Progenitor cell of endocrine pancreas (in vitro differentiated cells): Measurements from ENCODE around the gene C2orf78. TPM values are rescaled to one million over a fixed set of nuclear protein-coding genes. Genes with fewer than 3 reads are reported as not detected.

ENCODE experiments used
- DNase-seq: peaks from one replicate; pipeline ENCODE4 v3.0.0; 2021; ENCODE audit warnings: low spot score; ENCODE audit not compliant: unreplicated experiment
- H3K27ac Mint-ChIP-seq: 2 replicates; pipeline ENCODE4 v1.8.0; 2021; ENCODE audit warnings: mild to moderate bottlenecking, moderate library complexity, mixed read lengths
- H3K27me3 Mint-ChIP-seq: 2 replicates; pipeline ENCODE4 v1.8.0; 2021; ENCODE audit warnings: mixed read lengths
- H3K36me3 Mint-ChIP-seq: 2 replicates; pipeline ENCODE4 v1.8.0; 2022; ENCODE audit warnings: mixed read lengths; ENCODE audit not compliant: insufficient read depth
- H3K4me1 Mint-ChIP-seq: 2 replicates; pipeline ENCODE4 v1.8.0; 2021; ENCODE audit warnings: low read depth, mixed read lengths
- H3K4me3 Mint-ChIP-seq: 2 replicates; pipeline ENCODE4 v1.8.0; 2021; ENCODE audit warnings: low read depth, mild to moderate bottlenecking, moderate library complexity, mixed read lengths
- H3K9me3 Mint-ChIP-seq: 2 replicates; pipeline ENCODE4 v1.8.0; 2021; ENCODE audit warnings: low read depth, mixed read lengths
- CTCF ChIP-seq: fragments of 200-600 bp; sonication (generic); IDR thresholded peaks from one replicate; pipeline ENCODE4 v1.5.0; 2021; ENCODE audit warnings: antibody characterized with exemption, mild to moderate bottlenecking; ENCODE audit not compliant: unreplicated experiment
- total RNA-seq: library from RNA; stranded (reverse); gene quantifications from 2 replicates; pipeline ENCODE4 v1.2.1, GENCODE V29; 2021

C2orf78 gene
- total RNA-seq, 1 donor from 2014 or later, result not detected

GRCh38 chr2:73825408-73825807 lies 41.4 kb downstream of the C2orf78 start:
- H3K4me3 Mint-ChIP-seq, result no peak overlapping the region
- peaks cover 43% of the 10 kb centered on the region for H3K27me3 Mint-ChIP-seq
- peaks cover 7% of the 10 kb centered on the region for H3K9me3 Mint-ChIP-seq
- H3K36me3 Mint-ChIP-seq, result peaks cover 3% of the 10 kb centered on the region
- H3K27ac Mint-ChIP-seq, result no peak overlapping the region
- DNase-seq, result no peak
- no peak for TF ChIP-seq CTCF
- H3K4me1 Mint-ChIP-seq, result peaks cover 13% of the 10 kb centered on the region

GRCh38 chr2:73827018-73827417 lies 43.0 kb downstream of the C2orf78 start:
- no peak for DNase-seq

GRCh38 chr2:73827660-73828388 lies 43.8 kb downstream of the C2orf78 start:
- peaks cover 14% of the 10 kb centered on the region for H3K4me1 Mint-ChIP-seq
- no peak overlapping the region for H3K27ac Mint-ChIP-seq
- H3K36me3 Mint-ChIP-seq, result peaks cover 10% of the 10 kb centered on the region
- peaks cover 7% of the 10 kb centered on the region for H3K9me3 Mint-ChIP-seq
- no peak for TF ChIP-seq CTCF
- no peak for DNase-seq
- H3K4me3 Mint-ChIP-seq, result peak overlapping the region; percentile 97
- peaks cover 25% of the 10 kb centered on the region for H3K27me3 Mint-ChIP-seq

More at GRCh38 chr2:73827018-73827417, 43.0 kb downstream of the C2orf78 start:
- TF ChIP-seq CTCF, result no peak
- peaks cover 7% of the 10 kb centered on the region for H3K9me3 Mint-ChIP-seq
- peaks cover 14% of the 10 kb centered on the region for H3K4me1 Mint-ChIP-seq
- H3K27me3 Mint-ChIP-seq, result peaks cover 28% of the 10 kb centered on the region
- H3K27ac Mint-ChIP-seq, result no peak overlapping the region
- peaks cover 4% of the 10 kb centered on the region for H3K36me3 Mint-ChIP-seq
- no peak overlapping the region for H3K4me3 Mint-ChIP-seq

GRCh38 chr2:73828389-73828817 lies 44.4 kb downstream of the C2orf78 start:
- no peak for DNase-seq
- Mint-ChIP-seq H3K9me3 (peaks cover 7% of the 10 kb centered on the region), H3K27ac (peak overlapping the region; percentile 98), H3K27me3 (peaks cover 21% of the 10 kb centered on the region), H3K4me3 (peak overlapping the region; percentile 97), H3K4me1 (peaks cover 14% of the 10 kb centered on the region), H3K36me3 (peaks cover 12% of the 10 kb centered on the region)
- TF ChIP-seq CTCF, result no peak

GRCh38 chr2:73828818-73829570 lies 45.0 kb downstream of the C2orf78 start, which contains the start of gene STAMBP:
TSS of gene STAMBP (plus strand) at chr2:73828961. CDS start at chr2:73830857, 1,896 bp downstream.
- H3K36me3 Mint-ChIP-seq, result peaks cover 13% of the 10 kb centered on the region
- no peak for TF ChIP-seq CTCF
- peak; percentile 82 for DNase-seq
- peak within 1 kb of the TSS; percentile 98 for H3K27ac Mint-ChIP-seq
- peaks cover 14% of the 10 kb centered on the region for H3K4me1 Mint-ChIP-seq
- H3K27me3 Mint-ChIP-seq, result peaks cover 21% of the 10 kb centered on the region
- H3K4me3 Mint-ChIP-seq, result peak within 1 kb of the TSS; percentile 97
- peaks cover 7% of the 10 kb centered on the region for H3K9me3 Mint-ChIP-seq
